GM21423 (cell line): Measurements from ENCODE around the gene NDUFA3.

Experiments
- ATAC-seq: cut with Tn5 transposase; IDR thresholded peaks from one replicate; pipeline ENCODE4 v1.9.1; 2021; ENCODE audit warnings: mild to moderate bottlenecking, moderate library complexity; ENCODE audit not compliant: unreplicated experiment

Gene NDUFA3

DNA sequence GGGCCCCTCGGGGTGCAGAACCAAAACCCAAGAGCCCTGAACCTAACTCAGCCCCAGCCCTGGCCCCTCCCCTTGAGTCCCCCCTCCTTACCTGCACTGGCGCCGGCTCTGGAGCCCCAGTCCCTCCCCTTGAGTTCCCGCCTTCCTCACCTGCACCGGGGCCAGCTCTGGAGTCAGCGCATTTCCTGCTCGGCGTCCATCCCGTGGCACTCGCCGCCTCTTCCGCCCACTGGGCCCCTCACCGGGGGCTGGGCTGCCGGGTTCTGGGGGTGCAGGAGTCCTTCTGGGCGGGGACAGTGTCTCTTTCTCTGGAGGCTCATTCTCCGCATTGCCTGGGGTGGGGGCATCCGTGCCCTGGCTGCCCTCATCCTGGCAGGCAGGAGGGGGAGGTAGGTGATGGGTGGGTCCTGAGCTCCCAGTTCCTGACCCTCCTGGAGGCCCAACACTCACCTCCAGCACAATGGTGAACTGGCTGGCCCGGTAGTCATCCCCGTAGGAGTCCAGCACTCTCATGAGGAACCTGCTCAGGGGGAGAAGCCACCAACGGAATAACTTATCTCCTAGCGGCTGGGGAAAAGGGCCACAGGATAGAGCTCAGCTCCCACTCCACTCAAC lies 5.3 kb downstream of the NDUFA3 start:
- no peak for ATAC-seq

DNA sequence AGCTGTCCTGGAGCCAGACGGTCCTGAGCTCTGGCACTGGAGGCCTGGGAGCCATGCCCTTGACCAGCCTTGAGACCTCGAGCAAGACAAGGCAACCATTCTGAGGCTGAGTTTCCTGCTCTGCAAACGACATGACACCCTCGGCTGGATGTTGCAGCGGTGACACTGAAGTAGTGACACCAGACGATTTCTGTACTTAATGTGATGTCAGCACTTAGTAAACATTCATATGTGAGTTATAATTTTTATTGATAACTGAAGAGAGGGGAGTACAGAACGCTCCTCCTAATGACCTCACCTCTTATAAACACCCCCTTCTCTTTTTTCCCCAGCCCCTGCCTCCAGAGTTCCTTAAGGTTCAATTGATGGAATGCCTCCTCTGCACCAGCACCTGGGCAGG lies 5.8 kb downstream of the NDUFA3 start:
- ATAC-seq, result no peak

DNA sequence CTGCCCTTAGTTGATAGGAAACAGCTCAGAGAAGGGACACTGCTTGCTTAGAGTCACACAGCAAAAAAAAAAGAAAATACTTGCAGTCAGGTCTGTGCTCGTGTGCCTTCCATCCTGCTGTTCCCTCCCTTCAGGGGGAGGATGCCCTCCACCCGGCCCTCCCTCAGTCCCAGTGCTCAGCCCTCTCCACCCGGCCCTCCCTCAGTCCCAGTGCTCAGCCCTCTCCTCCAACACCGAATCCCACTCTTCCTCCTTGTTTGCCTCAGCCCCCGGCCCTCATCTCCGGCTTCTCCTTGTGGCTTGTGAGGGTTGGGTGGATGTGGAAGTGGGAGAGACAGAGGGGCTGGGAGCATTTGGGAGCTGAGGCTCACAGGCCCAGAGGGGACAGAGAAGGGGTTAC lies 7.0 kb downstream of the NDUFA3 start:
- no peak for ATAC-seq

DNA sequence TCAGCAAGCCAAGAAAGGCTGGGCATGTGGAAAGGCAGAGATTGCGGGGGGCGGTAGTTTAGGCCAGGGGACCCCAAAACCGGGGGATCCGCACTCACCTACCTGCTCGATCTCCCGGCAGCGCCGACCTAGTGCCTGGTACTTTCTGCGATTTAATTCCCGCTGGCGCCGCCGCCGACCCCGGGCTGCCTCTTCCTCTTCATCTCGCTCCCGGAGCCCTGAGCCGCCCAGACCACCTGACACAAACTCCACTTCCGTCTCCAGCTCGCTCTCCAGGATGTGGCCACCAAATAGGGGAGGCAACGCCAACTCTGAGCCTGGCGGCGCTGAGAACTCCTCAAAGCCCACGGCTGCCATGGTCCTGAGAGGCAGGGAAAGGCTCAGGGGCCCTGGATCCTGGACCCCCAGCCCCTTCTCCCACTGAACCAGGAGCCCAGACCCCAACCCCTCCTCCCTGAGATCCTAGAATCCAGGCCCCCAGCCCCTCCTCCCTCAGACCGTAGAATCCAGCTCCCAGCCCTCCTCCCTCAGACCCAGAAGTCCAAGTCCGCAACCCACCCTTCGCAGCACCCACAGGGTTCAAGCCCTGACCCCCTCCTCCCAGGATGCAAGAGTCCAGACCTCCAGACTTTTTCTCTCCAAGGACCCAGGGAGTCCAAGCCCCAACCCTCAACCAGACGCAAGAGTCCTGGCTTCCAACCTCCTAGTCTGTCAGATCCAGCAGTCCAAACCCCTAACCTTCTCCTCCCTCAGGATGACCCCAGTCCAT lies 11.9 kb downstream of the NDUFA3 start:
- no peak for ATAC-seq

DNA sequence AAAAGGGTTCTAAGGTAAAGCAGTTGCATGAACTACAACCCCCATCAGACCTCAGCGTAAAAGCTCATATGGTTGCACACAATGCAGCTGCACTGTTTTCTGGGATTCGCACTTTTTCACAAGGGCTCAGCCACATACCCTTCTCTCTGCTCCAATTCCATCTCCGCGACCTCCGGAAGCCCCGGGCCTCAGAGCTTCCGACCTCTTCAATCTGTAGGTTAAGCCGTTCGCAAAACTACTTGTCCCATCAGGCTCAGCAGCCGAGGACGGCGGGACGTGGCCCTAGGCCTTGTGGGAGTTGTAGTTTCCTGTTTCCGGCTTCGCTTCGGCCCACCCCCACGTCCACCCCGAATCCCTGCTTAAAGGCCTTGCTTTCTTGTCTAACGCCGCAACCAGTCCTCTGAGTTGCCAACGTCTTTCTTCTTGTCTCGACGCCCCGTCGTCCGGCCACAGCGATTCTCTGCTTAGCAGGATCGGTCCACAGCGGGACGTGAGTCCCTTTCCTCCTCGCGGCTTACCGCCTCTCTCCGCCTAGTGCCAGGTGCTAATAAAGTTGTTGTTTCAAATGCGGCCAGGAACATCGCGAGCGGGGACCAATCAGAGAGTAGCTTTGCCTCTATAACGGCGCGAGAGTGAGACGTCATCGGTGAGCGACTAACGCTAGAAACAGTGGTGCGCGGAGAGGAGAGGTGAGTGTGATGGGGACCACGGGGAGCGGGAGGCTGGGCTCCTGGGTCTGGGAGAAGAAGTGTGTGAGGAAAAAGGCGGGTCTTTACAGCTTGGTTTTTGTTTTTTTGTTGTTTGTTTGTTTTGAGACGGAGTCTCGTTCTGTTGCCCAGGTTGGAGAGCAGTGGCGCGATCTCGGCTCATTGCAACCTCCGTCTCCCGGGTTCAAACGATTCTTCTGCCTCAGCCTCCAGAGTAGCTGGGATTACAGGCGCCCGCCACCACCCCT lies 12.7 kb downstream of the NDUFA3 start, which contains the start of the genes PRPF31 and TFPT:
Gene PRPF31 (plus strand): TSS at position 646 of the 955 bp plus-strand sequence. CDS start 2,525 bp downstream, outside the sequence.
Gene TFPT (minus strand): TSS at position 549 of the 955 bp plus-strand sequence. CDS start 388 bp downstream, at position 161.
- peak; percentile 78 for ATAC-seq

DNA sequence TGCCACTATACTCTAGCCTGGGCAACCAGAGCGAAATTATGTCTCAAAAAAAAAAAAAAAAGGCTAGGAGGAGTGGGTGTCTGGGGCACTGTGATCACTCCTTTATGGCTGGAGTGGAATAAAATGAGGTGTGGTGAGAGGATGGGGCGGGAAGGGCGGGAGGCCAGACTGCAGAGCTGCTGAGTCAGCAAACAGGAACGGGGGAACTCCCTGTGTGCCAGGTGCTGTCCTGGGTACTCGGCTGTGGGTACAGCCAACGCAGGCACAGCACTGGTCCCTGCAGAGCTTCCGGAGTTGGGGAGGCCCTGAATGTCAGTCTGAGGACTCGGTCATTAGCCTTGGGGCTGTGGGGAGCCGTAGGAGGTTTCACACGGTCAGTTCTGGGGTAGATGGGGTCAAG lies 18.6 kb downstream of the NDUFA3 start:
- ATAC-seq, result no peak

DNA sequence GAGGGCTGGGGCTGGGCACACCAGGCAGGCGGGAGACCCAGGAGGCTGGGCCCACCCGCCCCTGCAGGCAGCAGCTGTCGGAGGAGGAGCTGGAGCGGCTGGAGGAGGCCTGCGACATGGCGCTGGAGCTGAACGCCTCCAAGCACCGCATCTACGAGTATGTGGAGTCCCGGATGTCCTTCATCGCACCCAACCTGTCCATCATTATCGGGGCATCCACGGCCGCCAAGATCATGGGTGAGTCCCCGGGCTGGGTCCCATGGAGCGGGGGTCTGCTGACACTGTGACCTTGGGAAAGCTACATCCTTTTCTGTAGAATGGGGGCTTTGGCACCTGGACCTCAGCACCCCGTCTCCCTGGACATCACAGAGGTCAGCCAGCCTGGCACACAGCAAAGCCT lies 21.0 kb downstream of the NDUFA3 start:
- no peak for ATAC-seq

DNA sequence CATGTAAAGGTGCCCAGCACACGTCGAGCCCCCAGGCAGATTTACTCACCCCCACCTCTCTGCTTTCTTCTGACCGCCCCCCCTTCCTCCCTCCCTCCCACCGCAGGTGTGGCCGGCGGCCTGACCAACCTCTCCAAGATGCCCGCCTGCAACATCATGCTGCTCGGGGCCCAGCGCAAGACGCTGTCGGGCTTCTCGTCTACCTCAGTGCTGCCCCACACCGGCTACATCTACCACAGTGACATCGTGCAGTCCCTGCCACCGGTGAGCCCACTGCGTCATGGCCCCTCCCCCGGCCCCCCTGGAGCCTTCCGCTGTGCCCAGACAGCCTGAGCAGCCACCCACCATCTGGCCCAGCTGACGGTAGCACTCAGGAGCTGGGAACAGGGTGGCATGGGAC lies 21.7 kb downstream of the NDUFA3 start:
- ATAC-seq, result no peak

DNA sequence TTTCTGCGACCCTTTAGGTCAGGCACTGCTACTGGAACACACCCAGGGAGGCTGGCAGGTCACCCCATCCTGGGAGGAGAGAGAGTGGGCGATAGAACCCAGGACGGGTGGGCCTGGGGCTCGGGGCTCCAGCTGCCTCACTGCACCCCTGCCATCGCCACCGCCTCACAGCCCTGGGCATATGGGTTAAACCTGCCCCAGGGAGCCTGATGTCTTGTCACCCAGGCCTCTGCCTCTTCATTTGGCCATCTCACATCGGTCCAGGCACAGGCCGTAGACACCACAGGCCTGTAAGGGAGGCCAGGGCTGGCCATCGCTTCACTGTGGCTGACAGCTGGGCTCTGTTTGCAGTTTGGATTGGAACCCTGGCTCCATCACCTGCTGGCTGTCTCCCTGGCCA lies 23.1 kb downstream of the NDUFA3 start:
- no peak for ATAC-seq

DNA sequence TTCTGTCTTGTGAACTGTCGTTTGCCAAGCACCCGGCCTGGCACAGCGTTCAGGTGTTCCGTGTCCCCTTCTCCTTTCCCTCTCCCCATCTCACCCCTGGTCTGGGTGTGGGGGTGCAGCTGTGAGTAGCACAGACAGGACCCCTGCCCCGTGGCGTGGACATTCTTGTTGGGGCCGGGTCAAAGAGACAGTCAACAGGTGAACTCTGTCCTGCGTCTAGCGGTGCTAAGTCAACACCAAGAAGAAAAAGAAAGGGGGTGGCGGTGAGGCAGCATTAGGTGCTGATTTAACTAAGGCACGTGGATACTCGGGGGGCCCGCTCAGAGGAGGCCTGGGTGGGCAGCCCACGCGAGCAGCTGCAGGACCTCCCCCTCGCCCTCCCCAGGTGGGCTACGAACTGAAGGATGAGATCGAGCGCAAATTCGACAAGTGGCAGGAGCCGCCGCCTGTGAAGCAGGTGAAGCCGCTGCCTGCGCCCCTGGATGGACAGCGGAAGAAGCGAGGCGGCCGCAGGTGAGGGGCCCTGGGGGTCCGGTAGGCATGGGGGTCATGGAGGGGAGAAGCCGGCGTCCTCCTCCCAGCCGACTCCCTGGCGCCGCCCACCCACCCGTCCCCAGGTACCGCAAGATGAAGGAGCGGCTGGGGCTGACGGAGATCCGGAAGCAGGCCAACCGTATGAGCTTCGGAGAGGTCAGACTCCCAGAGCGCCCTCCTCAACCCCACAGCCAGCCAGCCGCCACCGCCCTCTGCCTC lies 25.2 kb downstream of the NDUFA3 start:
- ATAC-seq, result no peak

DNA sequence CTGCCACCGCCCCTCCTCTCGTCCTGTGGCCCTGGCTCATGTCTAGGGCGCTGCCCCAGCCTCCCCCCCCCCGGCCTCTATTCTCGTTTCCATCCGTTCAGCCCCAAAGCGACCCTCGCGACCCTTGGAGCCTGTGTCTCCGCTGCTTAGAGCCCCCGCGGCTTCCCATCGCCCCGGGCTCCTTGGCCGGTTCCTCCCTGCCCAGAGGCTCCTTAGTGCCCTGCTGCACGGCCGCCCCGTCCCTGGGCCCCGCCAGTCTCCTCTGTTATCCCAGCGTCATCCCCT lies 25.7 kb downstream of the NDUFA3 start:
- no peak for ATAC-seq

DNA sequence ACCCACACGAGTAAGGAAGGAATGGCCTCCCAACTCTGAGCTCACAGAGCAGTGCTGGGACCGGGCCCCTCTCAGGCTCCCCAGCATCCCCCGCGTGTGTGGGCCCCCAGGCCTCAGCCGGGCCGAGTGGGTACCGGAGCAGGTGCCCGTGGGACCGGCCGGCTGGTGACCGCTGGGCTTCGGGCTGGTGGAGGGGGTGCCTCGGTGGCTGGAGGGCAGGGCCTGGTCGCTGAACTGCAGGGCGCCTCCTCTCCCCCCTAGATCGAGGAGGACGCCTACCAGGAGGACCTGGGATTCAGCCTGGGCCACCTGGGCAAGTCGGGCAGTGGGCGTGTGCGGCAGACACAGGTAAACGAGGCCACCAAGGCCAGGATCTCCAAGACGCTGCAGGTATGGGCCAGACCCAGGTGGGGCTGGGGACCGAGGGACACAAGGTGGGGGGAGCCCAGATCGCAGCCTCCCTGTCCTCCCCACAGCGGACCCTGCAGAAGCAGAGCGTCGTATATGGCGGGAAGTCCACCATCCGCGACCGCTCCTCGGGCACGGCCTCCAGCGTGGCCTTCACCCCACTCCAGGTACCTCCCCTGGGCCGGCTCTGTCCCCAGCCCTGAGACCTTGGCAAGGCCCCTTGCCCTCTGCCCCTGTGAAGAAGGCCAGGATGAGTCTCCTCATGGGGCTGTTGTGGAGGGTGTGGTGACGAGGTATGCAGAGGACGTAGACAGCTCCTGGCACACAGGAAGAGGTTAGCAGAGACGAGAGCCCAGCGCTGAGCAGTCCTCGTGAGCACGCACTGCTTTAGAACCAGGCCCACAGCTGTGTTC lies 26.4 kb downstream of the NDUFA3 start:
- no peak for ATAC-seq

DNA sequence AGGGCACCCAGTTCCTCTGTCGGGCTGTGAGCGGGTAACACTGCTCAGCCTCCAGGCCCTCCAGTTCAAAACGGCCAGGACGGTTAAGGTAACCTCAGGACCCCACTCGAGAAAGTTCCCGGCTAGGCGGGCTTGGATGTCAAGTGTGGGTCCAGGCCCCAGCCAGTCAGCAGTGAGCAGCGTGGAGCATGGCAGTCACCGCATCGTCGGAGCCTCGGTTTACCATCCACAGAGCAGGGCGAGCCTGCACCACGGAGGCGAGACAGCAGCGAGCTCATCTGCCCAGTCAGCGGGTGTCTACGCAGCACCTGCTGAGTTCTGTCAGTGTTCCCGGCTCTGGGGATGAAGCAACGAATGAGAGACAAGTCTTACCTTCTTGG lies 27.0 kb downstream of the NDUFA3 start:
- no peak for ATAC-seq

DNA sequence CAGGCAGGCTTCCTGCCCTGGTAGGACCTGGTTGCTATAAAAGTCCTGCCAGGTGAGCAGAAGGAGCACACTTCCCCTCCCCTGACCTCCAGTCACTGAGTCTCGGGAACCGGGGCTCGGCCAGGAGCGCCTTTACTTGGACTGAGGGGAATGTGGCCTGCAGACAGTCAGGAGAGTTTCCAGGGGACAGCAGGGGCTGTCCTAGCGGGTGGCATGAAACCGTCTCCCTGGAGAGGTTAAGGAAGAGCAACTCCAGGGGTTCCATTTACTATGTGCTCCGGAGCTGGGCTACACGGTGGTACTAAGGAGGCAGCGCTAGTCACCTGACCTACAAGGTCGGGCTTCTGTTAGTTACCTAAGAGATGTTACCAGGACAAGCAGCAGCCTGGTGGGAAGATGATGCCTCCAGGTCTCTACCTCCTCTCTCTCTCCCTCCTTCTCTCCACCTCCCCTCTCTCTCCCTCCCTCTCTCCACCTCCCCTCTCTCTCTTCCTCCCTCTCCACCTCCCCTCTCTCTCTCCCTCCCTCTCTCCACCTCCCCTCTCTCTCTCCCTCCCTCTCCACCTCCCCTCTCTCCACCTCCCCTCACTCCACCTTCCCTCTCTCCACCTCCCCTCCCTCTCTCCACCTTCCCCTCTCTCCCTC lies 30.8 kb downstream of the NDUFA3 start:
- no peak for ATAC-seq

DNA sequence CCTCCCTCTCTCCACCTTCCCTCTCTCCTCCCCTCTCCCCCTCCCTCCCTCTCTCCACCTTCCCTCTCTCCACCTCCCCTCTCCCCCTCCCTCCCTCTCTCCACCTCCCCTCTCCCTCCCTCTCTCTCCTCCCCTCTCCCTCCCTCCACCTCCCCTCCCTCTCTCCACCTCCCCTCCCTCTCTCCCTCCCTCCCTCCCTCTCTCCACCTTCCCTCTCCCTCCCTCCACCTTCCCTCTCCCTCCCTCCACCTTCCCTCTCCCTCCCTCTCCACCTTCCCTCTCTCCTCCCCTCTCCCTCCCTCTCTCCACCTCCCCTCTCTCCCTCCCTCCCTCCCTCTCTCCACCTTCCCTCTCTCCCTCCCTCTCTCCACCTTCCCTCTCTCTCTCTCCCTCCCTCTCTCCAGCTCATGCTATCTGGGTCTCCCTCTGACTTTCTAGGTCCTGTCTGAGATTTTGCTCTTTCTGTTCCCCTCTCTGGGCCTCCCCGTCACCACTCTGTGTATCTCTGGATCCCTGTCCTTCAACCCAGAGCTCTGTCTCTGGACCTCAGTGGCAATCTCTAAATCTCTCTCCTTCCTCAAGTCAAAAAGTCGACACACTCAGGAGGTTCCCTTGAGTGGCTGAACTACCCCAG lies 31.4 kb downstream of the NDUFA3 start:
- no peak for ATAC-seq

DNA sequence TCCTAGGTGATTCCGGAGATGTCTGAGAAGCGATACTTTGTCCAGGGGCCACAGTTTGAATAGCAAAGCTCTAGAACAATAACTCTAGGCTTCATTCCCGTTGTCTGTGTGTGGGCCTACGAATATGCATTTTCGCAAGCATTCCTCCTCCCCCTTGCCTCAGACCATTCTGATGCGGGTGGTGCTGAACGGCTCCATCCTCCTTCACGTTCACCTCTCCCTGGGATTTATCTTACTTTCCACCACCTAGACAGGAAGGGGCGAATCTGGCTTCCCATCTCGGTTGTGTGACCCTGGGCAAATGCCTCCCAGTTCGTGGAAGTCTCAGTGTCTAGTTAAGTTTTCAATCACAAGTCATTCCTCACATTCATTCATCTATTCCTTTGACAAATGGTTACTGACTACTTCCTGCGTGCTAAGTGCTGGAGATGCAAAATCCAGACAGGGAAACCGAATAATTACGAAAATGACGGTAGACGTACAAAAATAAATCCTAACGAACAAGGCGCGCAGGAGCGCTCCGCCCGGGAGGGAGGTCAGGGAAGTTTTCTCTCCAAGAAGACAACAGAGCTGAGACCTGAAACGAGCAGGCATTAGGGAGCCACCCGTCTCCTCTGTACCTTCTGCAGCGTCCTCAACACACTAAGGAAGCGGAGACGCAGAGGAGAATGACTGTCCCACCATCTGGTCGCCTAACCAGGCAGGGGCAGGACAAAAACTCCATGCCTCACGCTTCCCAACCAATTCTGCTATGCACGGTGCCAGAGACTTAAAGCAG lies 33.6 kb downstream of the NDUFA3 start:
- peak; percentile 0 for ATAC-seq

DNA sequence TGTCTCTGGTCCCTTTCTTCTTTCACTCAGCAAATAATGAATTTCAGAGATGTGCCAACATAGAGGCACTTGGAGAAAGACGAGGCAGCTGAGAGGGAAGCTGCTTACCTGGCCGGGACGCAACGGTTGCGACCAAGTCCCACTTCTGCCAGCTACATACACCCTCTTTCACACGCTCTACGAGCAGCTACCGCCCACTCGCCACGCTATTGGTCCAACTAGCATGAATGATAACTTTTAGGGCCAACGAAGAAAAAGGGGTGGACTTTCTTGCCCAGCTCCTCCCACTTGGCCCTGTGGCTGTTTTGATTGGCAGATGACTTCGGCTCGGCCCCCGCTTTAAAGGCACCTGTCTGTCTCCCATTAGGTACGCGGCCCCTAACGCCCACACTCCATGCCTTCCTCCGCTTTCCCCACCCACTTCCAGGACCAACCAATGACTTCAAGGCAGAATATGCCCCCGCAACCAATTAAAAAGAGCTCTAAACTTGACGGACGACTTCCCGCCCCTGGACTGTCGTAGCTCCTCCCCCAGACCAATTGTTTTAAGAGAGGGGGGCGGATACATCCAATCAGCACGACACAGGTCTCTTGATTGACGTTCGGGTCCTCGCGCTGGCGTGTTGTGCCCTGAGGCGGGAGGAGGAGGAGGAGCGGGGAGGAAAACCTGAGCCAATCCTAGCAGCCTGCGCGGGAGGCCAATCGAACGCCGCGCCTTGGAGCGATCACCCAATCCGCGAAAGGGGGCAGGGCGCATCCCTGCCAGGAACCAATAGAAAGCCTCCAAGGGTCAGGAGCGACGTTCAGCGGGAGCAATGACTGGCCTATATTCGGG lies 34.4 kb downstream of the NDUFA3 start:
- peak; percentile 78 for ATAC-seq
